ENCODE measurements around the gene LENG9. TPM values are rescaled to one million over a fixed set of nuclear protein-coding genes. Genes with fewer than 3 reads are reported as not detected.

Gene LENG9
- total RNA-seq, 2 experiments from 2014 or later = 1.8 to 6.0 TPM

Small RNA genes within 50 kb of the gene (small RNA-seq; reads per million reads assigned to genes)
- not detected for gene AC245884.3

Other genes with a start within 250 kb of the LENG9 start
- not detected in 2 replicates for gene LILRB3, start 240.8 kb downstream of the LENG9 start, total RNA-seq (2014; rRNA removed; shearing (Covaris generic))
- gene LILRB3, start 240.8 kb downstream of the LENG9 start, total RNA-seq (2022) = not detected in 2 replicates
- gene LILRA6, start 221.0 kb downstream of the LENG9 start, total RNA-seq (2014; rRNA removed; shearing (Covaris generic)) = not detected in 2 replicates
- gene LILRA6, start 221.0 kb downstream of the LENG9 start, total RNA-seq (2022) = not detected in 2 replicates
- gene LILRB5, start 206.5 kb downstream of the LENG9 start, total RNA-seq (2014; rRNA removed; shearing (Covaris generic)) = not detected in 2 replicates
- not detected in 2 replicates for gene LILRB5, start 206.5 kb downstream of the LENG9 start, total RNA-seq (2022)
- not detected in 2 replicates for gene LILRB2, start 182.7 kb downstream of the LENG9 start, total RNA-seq (2014; rRNA removed; shearing (Covaris generic))
- gene LILRB2, start 182.7 kb downstream of the LENG9 start, total RNA-seq (2022) = not detected in 2 replicates
- gene LILRA5, start 150.6 kb downstream of the LENG9 start, total RNA-seq (2014; rRNA removed; shearing (Covaris generic)) = not detected in 2 replicates
- not detected in 2 replicates for gene LILRA5, start 150.6 kb downstream of the LENG9 start, total RNA-seq (2022)
- gene LILRA4, start 124.6 kb downstream of the LENG9 start, total RNA-seq (2014; rRNA removed; shearing (Covaris generic)) = not detected in 2 replicates
- gene LILRA4, start 124.6 kb downstream of the LENG9 start, total RNA-seq (2022) = not detected in 2 replicates
- gene LAIR1, start 98.8 kb downstream of the LENG9 start, total RNA-seq (2014; rRNA removed; shearing (Covaris generic)) = not detected in 2 replicates
- gene LAIR1, start 98.8 kb downstream of the LENG9 start, total RNA-seq (2022) = 3.9 and 4.3 TPM in 2 replicates
- not detected in 2 replicates for gene TTYH1, start 48.3 kb downstream of the LENG9 start, total RNA-seq (2014; rRNA removed; shearing (Covaris generic))
- gene TTYH1, start 48.3 kb downstream of the LENG9 start, total RNA-seq (2022) = 0.53 TPM in 1 of 2 replicates, not detected in the other
- gene LENG8, start 14.6 kb downstream of the LENG9 start, total RNA-seq (2014; rRNA removed; shearing (Covaris generic)) = 55.7 and 63.2 TPM in 2 replicates
- 137 and 170 TPM in 2 replicates for gene LENG8, start 14.6 kb downstream of the LENG9 start, total RNA-seq (2022)
- not detected in 2 replicates for gene CDC42EP5, start 9.5 kb upstream of the LENG9 start, total RNA-seq (2014; rRNA removed; shearing (Covaris generic))
- not detected in 2 replicates for gene CDC42EP5, start 9.5 kb upstream of the LENG9 start, total RNA-seq (2022)
- not detected in 2 replicates for gene LAIR2, start 39.1 kb upstream of the LENG9 start, total RNA-seq (2014; rRNA removed; shearing (Covaris generic))
- not detected in 2 replicates for gene LAIR2, start 39.1 kb upstream of the LENG9 start, total RNA-seq (2022)
- gene LILRA2, start 110.0 kb upstream of the LENG9 start, total RNA-seq (2014; rRNA removed; shearing (Covaris generic)) = 0.38 and 0.44 TPM in 2 replicates
- gene LILRA2, start 110.0 kb upstream of the LENG9 start, total RNA-seq (2022) = 5.0 and 5.5 TPM in 2 replicates
- gene LILRA1, start 129.9 kb upstream of the LENG9 start, total RNA-seq (2014; rRNA removed; shearing (Covaris generic)) = not detected in 2 replicates
- not detected in 2 replicates for gene LILRA1, start 129.9 kb upstream of the LENG9 start, total RNA-seq (2022)
- not detected in 2 replicates for gene LILRB1, start 166.7 kb upstream of the LENG9 start, total RNA-seq (2014; rRNA removed; shearing (Covaris generic))
- gene LILRB1, start 166.7 kb upstream of the LENG9 start, total RNA-seq (2022) = 4.5 and 5.8 TPM in 2 replicates
- 0.82 and 1.4 TPM in 2 replicates for gene LILRB4, start 199.2 kb upstream of the LENG9 start, total RNA-seq (2014; rRNA removed; shearing (Covaris generic))
- gene LILRB4, start 199.2 kb upstream of the LENG9 start, total RNA-seq (2022) = 3.0 and 6.2 TPM in 2 replicates